ENCODE measurements around the gene LAP3.
"Not testable (repeated sequence)": the region's sequence is repeated elsewhere in the genome, so short reads cannot be mapped to it uniquely, and the experiment has no call there.

LAP3 gene

GRCh38 chr4:17576932-17577664 is at the start of gene LAP3:
LAP3 (plus strand) TSS chr4:17577198; CDS start chr4:17577466, 268 bp downstream.
- peak; percentile 96 to 99 (median 99) for DNase-seq (ENCODE audit: low read depth in 2 of 3, low spot score in 2 of 3)

GRCh38 chr4:17528551-17529165 is 48.3 kb upstream of the LAP3 start:
- DNase-seq (ENCODE audit: low read depth in 2 of 3, low spot score in 2 of 3): no peak

- DNase-seq (ENCODE audit: low read depth in 2 of 3, low spot score in 2 of 3): no peak
Measured at GRCh38 chr4:17531538-17532285, 45.3 kb upstream of the LAP3 start.

- no peak for DNase-seq (ENCODE audit: low read depth in 2 of 3, low spot score in 2 of 3)
Measured at GRCh38 chr4:17534705-17535104, 42.3 kb upstream of the LAP3 start.

GRCh38 chr4:17535242-17535641 is 41.8 kb upstream of the LAP3 start:
- no peak for DNase-seq (ENCODE audit: low read depth in 2 of 3, low spot score in 2 of 3)

GRCh38 chr4:17535906-17536305 is 41.1 kb upstream of the LAP3 start:
- no peak for DNase-seq (ENCODE audit: low read depth in 2 of 3, low spot score in 2 of 3)

- not testable (repeated sequence) for DNase-seq (ENCODE audit: low read depth in 2 of 3, low spot score in 2 of 3)
Measured at GRCh38 chr4:17537060-17537459, 39.9 kb upstream of the LAP3 start.

- no peak for DNase-seq (ENCODE audit: low read depth in 2 of 3, low spot score in 2 of 3)
Measured at GRCh38 chr4:17544205-17544604, 32.8 kb upstream of the LAP3 start.

GRCh38 chr4:17544831-17545234 is 32.2 kb upstream of the LAP3 start:
- no peak for DNase-seq (ENCODE audit: low read depth in 2 of 3, low spot score in 2 of 3)

GRCh38 chr4:17545374-17546140 is 31.4 kb upstream of the LAP3 start:
- DNase-seq (ENCODE audit: low read depth in 2 of 3, low spot score in 2 of 3): no peak

GRCh38 chr4:17546222-17546621 is 30.8 kb upstream of the LAP3 start:
- DNase-seq (ENCODE audit: low read depth in 2 of 3, low spot score in 2 of 3): no peak

GRCh38 chr4:17546678-17547077 is 30.3 kb upstream of the LAP3 start:
- no peak for DNase-seq (ENCODE audit: low read depth in 2 of 3, low spot score in 2 of 3)

- DNase-seq (ENCODE audit: low read depth in 2 of 3, low spot score in 2 of 3): no peak
Measured at GRCh38 chr4:17550549-17550948, 26.4 kb upstream of the LAP3 start.

- no peak for DNase-seq (ENCODE audit: low read depth in 2 of 3, low spot score in 2 of 3)
Measured at GRCh38 chr4:17552427-17552826, 24.6 kb upstream of the LAP3 start.

GRCh38 chr4:17554568-17554967 is 22.4 kb upstream of the LAP3 start:
- DNase-seq (ENCODE audit: low read depth in 2 of 3, low spot score in 2 of 3): no peak

- DNase-seq (ENCODE audit: low read depth in 2 of 3, low spot score in 2 of 3): no peak
Measured at GRCh38 chr4:17556498-17556897, 20.5 kb upstream of the LAP3 start.

GRCh38 chr4:17557880-17558279 is 19.1 kb upstream of the LAP3 start:
- DNase-seq (ENCODE audit: low read depth in 2 of 3, low spot score in 2 of 3): no peak

- no peak for DNase-seq (ENCODE audit: low read depth in 2 of 3, low spot score in 2 of 3)
Measured at GRCh38 chr4:17558941-17559708, 17.9 kb upstream of the LAP3 start.

- DNase-seq (ENCODE audit: low read depth in 2 of 3, low spot score in 2 of 3): no peak
Measured at GRCh38 chr4:17559709-17560048, 17.3 kb upstream of the LAP3 start.

GRCh38 chr4:17560065-17560673 is 16.8 kb upstream of the LAP3 start:
- DNase-seq (ENCODE audit: low read depth in 2 of 3, low spot score in 2 of 3): no peak
